Endothelial cell (in vitro differentiated cells): ENCODE data around the gene PLCD3. TPM values are rescaled to one million over a fixed set of nuclear protein-coding genes. Genes with fewer than 3 reads are reported as not detected.

Source experiments
- DNase-seq: peaks from one replicate; pipeline ENCODE4 v3.0.0; 2021; ENCODE audit warnings: low spot score
- H3K27ac Mint-ChIP-seq: one replicate; pipeline ENCODE4 v1.8.0; 2021; ENCODE audit warnings: mixed read lengths, inconsistent platforms; ENCODE audit not compliant: unreplicated experiment
- H3K27me3 Mint-ChIP-seq: one replicate; pipeline ENCODE4 v1.8.0; 2021; ENCODE audit warnings: mild to moderate bottlenecking, moderate library complexity, mixed read lengths, inconsistent platforms; ENCODE audit not compliant: unreplicated experiment
- H3K36me3 Mint-ChIP-seq: one replicate; pipeline ENCODE4 v1.8.0; 2021; ENCODE audit warnings: mild to moderate bottlenecking, low read depth, mixed read lengths, inconsistent platforms; ENCODE audit not compliant: unreplicated experiment
- H3K4me1 Mint-ChIP-seq: one replicate; pipeline ENCODE4 v1.8.0; 2021; ENCODE audit warnings: mild to moderate bottlenecking, mixed read lengths, inconsistent platforms; ENCODE audit not compliant: unreplicated experiment
- H3K4me3 Mint-ChIP-seq: one replicate; pipeline ENCODE4 v1.8.0; 2021; ENCODE audit warnings: mild to moderate bottlenecking, mixed read lengths, inconsistent platforms; ENCODE audit not compliant: unreplicated experiment
- H3K9me3 Mint-ChIP-seq: one replicate; pipeline ENCODE4 v1.8.0; 2021; ENCODE audit warnings: mixed read lengths, inconsistent platforms; ENCODE audit not compliant: unreplicated experiment
- total RNA-seq: library from RNA; stranded (reverse); fragmentation: NEBNext Ultra II Directional; extraction: Animal tissue kit (Norgen Biotek cat#: 25700); gene quantifications from one replicate; pipeline ENCODE4 v1.2.1, GENCODE V29; 2021; ENCODE audit not compliant: unreplicated experiment
- TF ChIP-seq, protein P1 (sequence below): fragments of 200-600 bp; sonication (generic); IDR thresholded peaks from one replicate; pipeline ENCODE4 v1.5.0; 2021; ENCODE audit warnings: antibody characterized with exemption; ENCODE audit not compliant: unreplicated experiment

Gene PLCD3
- total RNA-seq, 1 donor from 2014 or later = 9.7 TPM

- Mint-ChIP-seq H3K27me3 (peaks cover 9% of the 10 kb centered on the region), H3K4me3 (no peak overlapping the region)
- no peak for DNase-seq
Measured at GRCh38 chr17:45106582-45106981, 25.7 kb downstream of the PLCD3 start.

DNA sequence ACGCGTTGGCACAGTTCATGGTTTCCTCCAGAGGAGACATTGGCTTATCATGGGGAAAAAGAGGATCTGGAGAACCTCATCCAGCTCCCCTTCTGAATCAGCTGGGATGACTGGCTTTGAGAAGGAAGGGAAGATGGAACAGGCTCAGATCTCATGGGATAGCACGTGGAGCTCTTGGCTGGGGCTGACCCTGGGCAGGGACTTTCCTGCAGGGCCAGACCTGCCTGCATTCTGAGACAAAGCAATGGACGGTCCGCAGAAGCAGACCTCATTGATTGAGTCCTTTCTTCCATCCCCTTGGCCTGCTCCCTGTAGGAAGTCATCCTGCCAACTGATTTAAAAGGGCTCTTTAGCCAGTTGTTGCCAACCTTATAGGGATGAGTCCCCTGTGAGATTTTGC is 26.2 kb downstream of the PLCD3 start:
- H3K9me3 Mint-ChIP-seq = no peaks in the 10 kb centered on the region
- H3K36me3 Mint-ChIP-seq = peaks cover 43% of the 10 kb centered on the region
- peaks cover 11% of the 10 kb centered on the region for H3K4me1 Mint-ChIP-seq
- no peak overlapping the region for H3K27ac Mint-ChIP-seq
- H3K4me3 Mint-ChIP-seq = no peak overlapping the region
- H3K27me3 Mint-ChIP-seq = peaks cover 8% of the 10 kb centered on the region
- DNase-seq = no peak
- TF ChIP-seq, protein P1, sequence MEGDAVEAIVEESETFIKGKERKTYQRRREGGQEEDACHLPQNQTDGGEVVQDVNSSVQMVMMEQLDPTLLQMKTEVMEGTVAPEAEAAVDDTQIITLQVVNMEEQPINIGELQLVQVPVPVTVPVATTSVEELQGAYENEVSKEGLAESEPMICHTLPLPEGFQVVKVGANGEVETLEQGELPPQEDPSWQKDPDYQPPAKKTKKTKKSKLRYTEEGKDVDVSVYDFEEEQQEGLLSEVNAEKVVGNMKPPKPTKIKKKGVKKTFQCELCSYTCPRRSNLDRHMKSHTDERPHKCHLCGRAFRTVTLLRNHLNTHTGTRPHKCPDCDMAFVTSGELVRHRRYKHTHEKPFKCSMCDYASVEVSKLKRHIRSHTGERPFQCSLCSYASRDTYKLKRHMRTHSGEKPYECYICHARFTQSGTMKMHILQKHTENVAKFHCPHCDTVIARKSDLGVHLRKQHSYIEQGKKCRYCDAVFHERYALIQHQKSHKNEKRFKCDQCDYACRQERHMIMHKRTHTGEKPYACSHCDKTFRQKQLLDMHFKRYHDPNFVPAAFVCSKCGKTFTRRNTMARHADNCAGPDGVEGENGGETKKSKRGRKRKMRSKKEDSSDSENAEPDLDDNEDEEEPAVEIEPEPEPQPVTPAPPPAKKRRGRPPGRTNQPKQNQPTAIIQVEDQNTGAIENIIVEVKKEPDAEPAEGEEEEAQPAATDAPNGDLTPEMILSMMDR = no peak

More at GRCh38 chr17:45106582-45106981, 25.7 kb downstream of the PLCD3 start:
- H3K9me3 Mint-ChIP-seq = no peaks in the 10 kb centered on the region
- no peak overlapping the region for H3K27ac Mint-ChIP-seq
- H3K36me3 Mint-ChIP-seq = peaks cover 42% of the 10 kb centered on the region
- TF ChIP-seq, protein P1 = no peak
- H3K4me1 Mint-ChIP-seq = peaks cover 13% of the 10 kb centered on the region

DNA sequence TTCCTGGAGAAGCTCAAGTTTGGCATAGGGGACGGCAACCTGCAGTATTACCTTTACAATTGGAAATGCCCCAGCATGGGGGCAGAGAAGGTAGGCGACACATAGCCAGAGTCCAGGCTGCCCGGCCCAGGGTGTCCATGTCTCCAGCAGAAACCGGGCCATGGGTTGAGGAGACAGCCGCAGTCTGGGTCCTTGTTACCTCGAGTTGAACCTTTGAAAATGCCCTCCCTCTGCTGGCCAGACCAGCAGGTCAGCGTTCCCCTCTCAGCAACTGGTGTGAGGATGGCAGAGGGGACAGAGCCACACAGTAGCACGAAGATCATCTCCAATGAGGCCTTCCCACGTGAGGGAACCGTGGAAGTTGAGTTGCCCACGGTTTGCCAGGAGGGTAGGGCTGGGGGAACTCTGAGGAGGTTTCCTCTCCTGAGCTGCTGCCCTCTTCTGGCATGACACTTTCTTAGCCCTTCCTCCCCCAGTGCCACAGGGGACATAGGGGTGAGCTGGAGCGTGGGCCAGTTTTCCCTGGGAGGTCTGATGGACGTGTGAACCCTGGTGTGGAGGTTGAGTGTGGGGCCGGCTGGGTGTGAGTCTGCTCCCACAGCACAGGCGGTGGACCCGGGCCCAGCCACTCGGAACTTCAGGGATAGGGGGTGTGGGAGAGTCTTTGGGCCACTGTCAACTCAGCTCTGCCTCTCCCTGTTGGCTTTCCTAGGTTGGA is 27.2 kb downstream of the PLCD3 start:
- no peak overlapping the region for H3K4me3 Mint-ChIP-seq
- H3K27ac Mint-ChIP-seq = no peak overlapping the region
- H3K27me3 Mint-ChIP-seq = peaks cover 6% of the 10 kb centered on the region
- H3K9me3 Mint-ChIP-seq = no peaks in the 10 kb centered on the region
- DNase-seq = no peak
- peaks cover 9% of the 10 kb centered on the region for H3K4me1 Mint-ChIP-seq
- peaks cover 43% of the 10 kb centered on the region for H3K36me3 Mint-ChIP-seq
- TF ChIP-seq, protein P1 = no peak

GRCh38 chr17:45104497-45104896 is 27.8 kb downstream of the PLCD3 start:
- no peak overlapping the region for H3K4me3 Mint-ChIP-seq
- H3K27me3 Mint-ChIP-seq = peaks cover 4% of the 10 kb centered on the region
- H3K4me1 Mint-ChIP-seq = peaks cover 8% of the 10 kb centered on the region
- no peaks in the 10 kb centered on the region for H3K9me3 Mint-ChIP-seq
- H3K27ac Mint-ChIP-seq = no peak overlapping the region
- H3K36me3 Mint-ChIP-seq = peaks cover 42% of the 10 kb centered on the region
- DNase-seq = no peak
- TF ChIP-seq, protein P1 = no peak

- H3K27ac Mint-ChIP-seq = no peak overlapping the region
- H3K36me3 Mint-ChIP-seq = peaks cover 43% of the 10 kb centered on the region
- no peak overlapping the region for H3K4me3 Mint-ChIP-seq
- no peaks in the 10 kb centered on the region for H3K9me3 Mint-ChIP-seq
- TF ChIP-seq, protein P1 = no peak
- H3K4me1 Mint-ChIP-seq = peaks cover 6% of the 10 kb centered on the region
- DNase-seq = no peak
- peaks cover 4% of the 10 kb centered on the region for H3K27me3 Mint-ChIP-seq
Measured at GRCh38 chr17:45104029-45104428, 28.3 kb downstream of the PLCD3 start.
